HepG2 (cell line): ENCODE data around the gene MBTD1. TPM values are rescaled to one million over a fixed set of nuclear protein-coding genes. Genes with fewer than 3 reads are reported as not detected.

Source experiments
- ARNT ChIP-seq: fragments of 450-650 bp; IDR thresholded peaks from 2 replicates; pipeline ENCODE4 v1.6.1; 2017
- CCAR2 ChIP-seq: fragments of 200-400 bp; formaldehyde crosslinking; optimal IDR thresholded peaks from 2 replicates; pipeline ENCODE3; 2018; ENCODE audit warnings: low read depth, mild to moderate bottlenecking, low read length, moderate library complexity
- CCDC6 ChIP-seq: sonication (generic); formaldehyde crosslinking; IDR thresholded peaks from 2 replicates; pipeline ENCODE4 v1.8.1; 2022; ENCODE audit warnings: mild to moderate bottlenecking, missing genetic modification reagents, moderate library complexity
- HDAC6 ChIP-seq: fragments of 200-600 bp; sonication (generic); IDR thresholded peaks from 2 replicates; pipeline ENCODE4 v1.7.0; 2017; ENCODE audit warnings: mild to moderate bottlenecking, antibody characterized with exemption, low read length, low read depth
- IRF2 ChIP-seq: IDR thresholded peaks from 2 replicates; pipeline ENCODE4 v1.6.1; 2018; ENCODE audit warnings: missing genetic modification reagents, missing compliant biosample characterization
- KLF11 ChIP-seq: IDR thresholded peaks from 2 replicates; pipeline ENCODE4 v1.6.1; 2016; ENCODE audit warnings: missing compliant biosample characterization
- KLF6 ChIP-seq: IDR thresholded peaks from 2 replicates; pipeline ENCODE4 v1.8.0; 2016; ENCODE audit warnings: missing biosample characterization, missing genetic modification reagents
- NFYB ChIP-seq: sonication (generic); formaldehyde crosslinking; IDR thresholded peaks from 2 replicates; pipeline ENCODE4 v1.4.0; 2020; ENCODE audit warnings: missing genetic modification reagents
- NKX3-1 ChIP-seq: sonication (generic); formaldehyde crosslinking; IDR thresholded peaks from 2 replicates; pipeline ENCODE4 v1.5.0; 2020; ENCODE audit warnings: missing genetic modification reagents
- PTBP1 ChIP-seq: fragments of 200-400 bp; formaldehyde crosslinking; IDR thresholded peaks from 2 replicates; pipeline ENCODE4 v1.6.1; 2018; ENCODE audit warnings: low read length, low read depth; ENCODE audit not compliant: poor library complexity, severe bottlenecking
- SP1 ChIP-seq, 2 experiments: fragments of 450-650 bp in 1 of 2; sonication (generic) in 1 of 2; formaldehyde crosslinking in 1 of 2; IDR thresholded peaks; 2 replicates each; pipeline versions ENCODE4 v1.4.0 to v1.6.1; 2016 to 2020; ENCODE audit warnings: missing genetic modification reagents in 1 of 2
- TIGD3 ChIP-seq: sonication (generic); formaldehyde crosslinking; IDR thresholded peaks from 2 replicates; pipeline ENCODE4 v1.5.1; 2020; ENCODE audit warnings: mild to moderate bottlenecking, missing genetic modification reagents, borderline replicate concordance
- U2AF1 ChIP-seq: fragments of 200-400 bp; formaldehyde crosslinking; optimal IDR thresholded peaks from 2 replicates; pipeline ENCODE3; 2017; ENCODE audit warnings: mild to moderate bottlenecking, low read depth, low read length
- ZBTB21 ChIP-seq: sonication (generic); formaldehyde crosslinking; IDR thresholded peaks from 2 replicates; pipeline ENCODE4 v1.4.0; 2020; ENCODE audit warnings: missing genetic modification reagents
- ZBTB33 ChIP-seq: sonication (generic); formaldehyde crosslinking; IDR thresholded peaks from 2 replicates; pipeline ENCODE4 v1.4.0; 2020; ENCODE audit warnings: missing genetic modification reagents
- ZFP82 ChIP-seq: sonication (generic); formaldehyde crosslinking; IDR thresholded peaks from 2 replicates; pipeline ENCODE4 v1.5.1; 2020; ENCODE audit warnings: mild to moderate bottlenecking, missing genetic modification reagents, borderline replicate concordance
- ZNF547 ChIP-seq: sonication (generic); formaldehyde crosslinking; IDR thresholded peaks from 2 replicates; pipeline ENCODE4 v1.5.1; 2020; ENCODE audit warnings: mild to moderate bottlenecking, missing genetic modification reagents
- ZNF558 ChIP-seq: sonication (generic); formaldehyde crosslinking; IDR thresholded peaks from 2 replicates; pipeline ENCODE4 v1.9.0; 2022; ENCODE audit warnings: mild to moderate bottlenecking, missing genetic modification reagents, borderline replicate concordance
- ZNF740 ChIP-seq: sonication (generic); formaldehyde crosslinking; IDR thresholded peaks from 2 replicates; pipeline ENCODE4 v1.4.0; 2020; ENCODE audit warnings: missing genetic modification reagents
- polyA plus RNA-seq, 8 experiments: library from polyadenylated mRNA; depleted of rRNA in 3 of 8; stranded (reverse) in 7 of 8; unstranded in 1 of 8; fragments of >200 nt; fragmentation: Illumina TruSeq in 4 of 8; extraction: Trizol in 4 of 8; gene quantifications; 2 replicates each; pipeline versions ENCODE4 v1.2.1 to v1.2.3, GENCODE V29; 2011 to 2016; ENCODE audit warnings: low read depth in 4 of 8, missing spikeins in 1 of 8, mixed read lengths in 1 of 8; ENCODE audit not compliant: insufficient read depth in 1 of 8
- total RNA-seq, 5 experiments: library from RNA; depleted of rRNA; stranded (reverse); fragments of >200 nt; fragmentation: Illumina TruSeq; extraction: Trizol; gene quantifications; 2 replicates each; pipeline ENCODE4 v1.2.3, GENCODE V29; 2016; ENCODE audit warnings: low read depth in 1 of 5
- TF ChIP-seq, protein P1 (sequence below): sonication (generic); formaldehyde crosslinking; IDR thresholded peaks from 2 replicates; pipeline ENCODE4; 2020; ENCODE audit warnings: missing genetic modification reagents, mild to moderate bottlenecking, borderline replicate concordance

Gene MBTD1
- total and polyA plus RNA-seq, 2 of the 13 experiments (the other 11 are each of a cell fraction or from before 2014, with no cell fraction given): 20.9 TPM

- TF ChIP-seq ZNF547 (CRISPR knock-in tag) (no peak; the same call in 1 of the 2 replicates), ZBTB33 (CRISPR knock-in tag) (no peak), ZFP82 (CRISPR knock-in tag) (0 out of 2 replicates have a peak, but pooled peaks have one; percentile 34), TIGD3 (peak; percentile 63; the same call in 1 of the 2 replicates), SP1 (IDR thresholded peaks at IDR 0.05) (no peak), SP1 (CRISPR knock-in tag; IDR thresholded peaks at IDR 0.05) (no peak), CCDC6 (no peak; the same call in none of the 2 replicates), IRF2 (CRISPR knock-in tag) (no peak), ZBTB21 (no peak), ZNF740 (CRISPR knock-in tag) (no peak), U2AF1 (no peak), ARNT (no peak), HDAC6 (no peak), KLF6 (CRISPR knock-in tag) (no peak), NKX3-1 (CRISPR knock-in tag) (no peak), KLF11 (CRISPR knock-in tag) (no peak), PTBP1 (no peak), NFYB (CRISPR knock-in tag) (no peak), CCAR2 (peak; percentile 65), ZNF558 (CRISPR knock-in tag) (no peak; the same call in 1 of the 2 replicates)
- TF ChIP-seq, protein P1, sequence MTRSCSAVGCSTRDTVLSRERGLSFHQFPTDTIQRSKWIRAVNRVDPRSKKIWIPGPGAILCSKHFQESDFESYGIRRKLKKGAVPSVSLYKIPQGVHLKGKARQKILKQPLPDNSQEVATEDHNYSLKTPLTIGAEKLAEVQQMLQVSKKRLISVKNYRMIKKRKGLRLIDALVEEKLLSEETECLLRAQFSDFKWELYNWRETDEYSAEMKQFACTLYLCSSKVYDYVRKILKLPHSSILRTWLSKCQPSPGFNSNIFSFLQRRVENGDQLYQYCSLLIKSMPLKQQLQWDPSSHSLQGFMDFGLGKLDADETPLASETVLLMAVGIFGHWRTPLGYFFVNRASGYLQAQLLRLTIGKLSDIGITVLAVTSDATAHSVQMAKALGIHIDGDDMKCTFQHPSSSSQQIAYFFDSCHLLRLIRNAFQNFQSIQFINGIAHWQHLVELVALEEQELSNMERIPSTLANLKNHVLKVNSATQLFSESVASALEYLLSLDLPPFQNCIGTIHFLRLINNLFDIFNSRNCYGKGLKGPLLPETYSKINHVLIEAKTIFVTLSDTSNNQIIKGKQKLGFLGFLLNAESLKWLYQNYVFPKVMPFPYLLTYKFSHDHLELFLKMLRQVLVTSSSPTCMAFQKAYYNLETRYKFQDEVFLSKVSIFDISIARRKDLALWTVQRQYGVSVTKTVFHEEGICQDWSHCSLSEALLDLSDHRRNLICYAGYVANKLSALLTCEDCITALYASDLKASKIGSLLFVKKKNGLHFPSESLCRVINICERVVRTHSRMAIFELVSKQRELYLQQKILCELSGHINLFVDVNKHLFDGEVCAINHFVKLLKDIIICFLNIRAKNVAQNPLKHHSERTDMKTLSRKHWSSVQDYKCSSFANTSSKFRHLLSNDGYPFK: peak; percentile 67; the same call in 1 of the 2 replicates
Measured at GRCh38 chr17:51166987-51167931, 92.6 kb downstream of the MBTD1 start (continued).
